MM.1S (cell line): ENCODE measurements around the gene CAMK1G.
A peak's percentile ranks its signal among the peaks of the same experiment; 100 is the strongest.

Experiments
- DNase-seq: peaks from one replicate; pipeline ENCODE4 v3.0.0-alpha.2; 2015
- H2AFZ ChIP-seq: fragments of 300-600 bp; sonication (generic); 2 replicates; pipeline ENCODE4 v1.6.0; 2016; ENCODE audit warnings: antibody characterized with exemption, low read length
- H3F3A ChIP-seq: fragments of 300-600 bp; sonication (generic); 2 replicates; pipeline ENCODE4 v1.6.1; 2016; ENCODE audit warnings: mild to moderate bottlenecking, antibody characterized with exemption, low read length, moderate library complexity, mixed read lengths; ENCODE audit not compliant: insufficient read depth
- H3K27ac ChIP-seq: fragments of 300-600 bp; sonication (generic); 2 replicates; pipeline ENCODE4 v1.5.1; 2016; ENCODE audit warnings: mild to moderate bottlenecking, low read length
- H3K27me3 ChIP-seq: fragments of 300-600 bp; sonication (generic); replicated peaks from 2 replicates; pipeline ENCODE4 v1.6.0; 2016; ENCODE audit warnings: low read length; ENCODE audit not compliant: insufficient read depth
- H3K36me3 ChIP-seq: fragments of 300-600 bp; sonication (generic); replicated peaks from 2 replicates; pipeline ENCODE4 v1.6.1; 2016; ENCODE audit warnings: mild to moderate bottlenecking, low read length, mixed read lengths; ENCODE audit not compliant: insufficient read depth
- H3K4me1 ChIP-seq: fragments of 300-600 bp; sonication (generic); 2 replicates; pipeline ENCODE4 v1.6.1; 2016; ENCODE audit warnings: low read length, mixed read lengths
- H3K4me2 ChIP-seq: fragments of 300-600 bp; sonication (generic); 2 replicates; pipeline ENCODE4 v1.6.0; 2016; ENCODE audit warnings: low read depth, low read length
- H3K4me3 ChIP-seq: fragments of 300-600 bp; sonication (generic); 2 replicates; pipeline ENCODE4 v1.5.1; 2016; ENCODE audit warnings: low read length, mixed read lengths
- H3K79me2 ChIP-seq: fragments of 300-600 bp; sonication (generic); 2 replicates; pipeline ENCODE4 v1.6.1; 2016; ENCODE audit warnings: mixed run types, low read length, mixed read lengths
- H3K9ac ChIP-seq: fragments of 300-600 bp; sonication (generic); 2 replicates; pipeline ENCODE4 v1.6.1; 2016; ENCODE audit warnings: low read length, mixed read lengths
- H3K9me2 ChIP-seq: fragments of 300-600 bp; sonication (generic); replicated peaks from 2 replicates; pipeline ENCODE4 v1.6.1; 2016; ENCODE audit warnings: mild to moderate bottlenecking, low read length, mixed read lengths; ENCODE audit not compliant: insufficient read depth
- H3K9me3 ChIP-seq: fragments of 300-600 bp; sonication (generic); replicated peaks from 2 replicates; pipeline ENCODE4 v1.6.1; 2016; ENCODE audit warnings: mild to moderate bottlenecking, low read length, mixed read lengths; ENCODE audit not compliant: insufficient read depth
- H4K20me1 ChIP-seq: fragments of 300-600 bp; sonication (generic); 2 replicates; pipeline ENCODE4 v1.6.1; 2016; ENCODE audit warnings: mild to moderate bottlenecking, low read length, moderate library complexity, mixed read lengths; ENCODE audit not compliant: insufficient read depth
- CTCF ChIP-seq: fragments of 300-600 bp; sonication (generic); IDR thresholded peaks from 2 replicates; pipeline ENCODE4 v1.5.1; 2016; ENCODE audit warnings: antibody characterized with exemption, low read length, mixed read lengths
- EZH2 ChIP-seq: fragments of 300-600 bp; sonication (generic); optimal IDR thresholded peaks from 2 replicates; pipeline ENCODE3; 2017; ENCODE audit warnings: low read depth, mild to moderate bottlenecking, antibody characterized with exemption, low read length, mixed read lengths
- EZH2phosphoT487 ChIP-seq: fragments of 300-600 bp; sonication (generic); IDR thresholded peaks from 2 replicates; pipeline ENCODE4 v1.6.1; 2018; ENCODE audit warnings: antibody characterized with exemption, low read length

CAMK1G gene

DNA sequence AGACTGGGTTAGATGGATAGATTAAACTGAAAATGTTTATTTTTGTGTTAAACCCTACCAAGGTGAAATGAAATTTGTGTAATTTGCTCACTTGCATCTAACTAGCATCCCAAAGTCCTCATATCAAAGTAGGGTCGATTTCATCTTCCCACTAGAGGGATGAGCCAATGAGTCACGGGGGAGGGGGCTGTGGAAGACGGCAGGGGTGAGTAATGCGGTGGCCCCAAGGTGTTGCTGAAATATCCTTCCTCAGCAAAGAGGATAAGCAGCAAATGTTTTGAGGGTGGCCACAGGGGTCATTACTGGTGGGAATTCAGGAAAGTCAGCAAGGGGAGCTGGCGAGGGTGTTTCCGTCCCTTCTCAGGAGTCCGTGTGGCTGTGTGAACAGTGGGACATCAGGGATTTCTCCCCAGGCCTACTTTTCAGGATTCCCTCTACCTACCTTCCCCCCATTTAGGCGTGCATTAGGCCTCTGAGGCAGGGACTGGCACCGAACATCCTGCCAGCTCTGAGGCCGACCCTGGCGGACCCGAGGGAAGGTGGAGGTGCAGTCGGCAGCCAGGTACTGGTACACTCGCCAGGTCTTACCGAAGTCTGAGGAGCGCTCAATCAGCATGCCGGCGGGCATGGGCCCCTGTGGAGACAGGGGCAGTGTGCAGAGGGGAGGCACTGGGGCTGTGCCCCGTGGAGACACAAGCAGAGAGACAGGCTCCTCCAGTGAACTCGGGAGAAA is 50.7 kb downstream of the CAMK1G start:
- Histone ChIP-seq H3K79me2 (no peaks in the 10 kb centered on the region), H3K9ac (no peak overlapping the region), H3K4me1 (peaks cover 12% of the 10 kb centered on the region), H3K27me3 (no peaks in the 10 kb centered on the region), H3K36me3 (no peaks in the 10 kb centered on the region), H3K9me3 (no peaks in the 10 kb centered on the region), H3F3A (peaks cover 5% of the 10 kb centered on the region; the same call in 1 of the 2 replicates), H3K4me2 (no peak overlapping the region), H3K9me2 (no peaks in the 10 kb centered on the region), H3K27ac (peak overlapping the region; percentile 4; the same call in 1 of the 2 replicates), H3K4me3 (no peak overlapping the region), H2AFZ (no peak overlapping the region), H4K20me1 (no peaks in the 10 kb centered on the region)
- TF ChIP-seq CTCF, result no peak
- no peak for TF ChIP-seq EZH2phosphoT487
- no peak for TF ChIP-seq EZH2
- DNase-seq, result no peak

GRCh38 chr1:209635850-209636249 is 52.3 kb downstream of the CAMK1G start:
- TF ChIP-seq CTCF (no peak), EZH2phosphoT487 (no peak), EZH2 (no peak)
- Histone ChIP-seq H3K9me2 (no peaks in the 10 kb centered on the region), H3K36me3 (no peaks in the 10 kb centered on the region), H3K4me2 (no peak overlapping the region), H4K20me1 (no peaks in the 10 kb centered on the region), H3K9ac (no peak overlapping the region), H3K27me3 (no peaks in the 10 kb centered on the region), H3K4me1 (peaks cover 12% of the 10 kb centered on the region), H3K9me3 (no peaks in the 10 kb centered on the region), H2AFZ (no peak overlapping the region), H3K27ac (no peak overlapping the region), H3K4me3 (no peak overlapping the region), H3K79me2 (no peaks in the 10 kb centered on the region), H3F3A (peaks cover 5% of the 10 kb centered on the region; the same call in 1 of the 2 replicates)
- no peak for DNase-seq

DNA sequence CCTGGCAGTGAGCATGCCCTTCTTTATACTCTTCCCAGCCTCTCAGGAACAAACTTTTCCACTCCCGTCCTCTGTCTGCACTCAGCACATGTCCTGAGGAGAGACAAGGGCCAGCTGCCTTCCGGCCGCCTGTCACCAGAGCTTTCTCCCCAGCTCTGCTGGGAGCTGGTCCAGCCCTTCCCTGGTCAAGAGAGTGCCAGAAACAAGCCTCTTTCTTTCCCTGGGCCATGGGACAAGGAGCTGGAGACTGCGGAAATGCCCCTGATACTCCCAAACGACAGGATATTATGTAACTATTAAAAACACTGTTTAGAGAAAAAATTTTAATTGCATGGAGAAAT is 58.3 kb downstream of the CAMK1G start:
- DNase-seq, result no peak
- H4K20me1 ChIP-seq, result no peaks in the 10 kb centered on the region
- no peak overlapping the region for H3K4me3 ChIP-seq
- peaks cover 13% of the 10 kb centered on the region for H3K4me1 ChIP-seq
- H3F3A ChIP-seq, result peaks cover 7% of the 10 kb centered on the region; the same call in 1 of the 2 replicates
- TF ChIP-seq EZH2phosphoT487 (no peak), CTCF (no peak), EZH2 (no peak)
- H3K4me2 ChIP-seq, result peak overlapping the region; percentile 64
- H3K27me3 ChIP-seq, result no peaks in the 10 kb centered on the region
- peak overlapping the region; percentile 73 for H2AFZ ChIP-seq
- no peaks in the 10 kb centered on the region for H3K9me3 ChIP-seq
- H3K27ac ChIP-seq, result peak overlapping the region; percentile 46; the same call in 1 of the 2 replicates
- H3K36me3 ChIP-seq, result no peaks in the 10 kb centered on the region
- no peaks in the 10 kb centered on the region for H3K9me2 ChIP-seq
- no peaks in the 10 kb centered on the region for H3K79me2 ChIP-seq
- H3K9ac ChIP-seq, result no peak overlapping the region; the same call in 1 of the 2 replicates
